KBM-7 (cell line): ENCODE data around the gene SLCO3A1.

ENCODE experiments used
- DNase-seq: peaks from one replicate; pipeline ENCODE4 v3.0.0-alpha.2; 2015
- in situ Hi-C: fragments of 300-500 bp; cut with MboI; formaldehyde crosslinking; loops from 2 replicates; pipeline ENCODE4 v1.14.3; 2020; ENCODE audit warnings: low sequenced_read_pairs, low pct_unique_long_range_greater_than_20kb, mixed read lengths

The SLCO3A1 gene

GRCh38 chr15:92149465-92149864 lies 296.0 kb downstream of the SLCO3A1 start:
- in situ Hi-C loops = no loop called here
- DNase-seq = no peak

- in situ Hi-C loops = no loop called here
- DNase-seq = no peak
Observed at GRCh38 chr15:92151168-92151567, 297.7 kb downstream of the SLCO3A1 start.

- in situ Hi-C loops = no loop called here
- DNase-seq = no peak
Observed at GRCh38 chr15:92151741-92152140, 298.2 kb downstream of the SLCO3A1 start.

GRCh38 chr15:92152983-92153382 lies 299.5 kb downstream of the SLCO3A1 start:
- in situ Hi-C loops = no loop called here
- no peak for DNase-seq

- in situ Hi-C loops = no loop called here
- DNase-seq = no peak
Observed at GRCh38 chr15:92153620-92154019, 300.1 kb downstream of the SLCO3A1 start.

- DNase-seq = no peak
- in situ Hi-C loops = no loop called here
Observed at GRCh38 chr15:92155934-92156333, 302.4 kb downstream of the SLCO3A1 start.

GRCh38 chr15:92157666-92158298 lies 304.3 kb downstream of the SLCO3A1 start:
- no peak for DNase-seq
- in situ Hi-C loops = no loop called here

GRCh38 chr15:92158426-92158825 lies 304.9 kb downstream of the SLCO3A1 start:
- in situ Hi-C loops = no loop called here
- no peak for DNase-seq

- DNase-seq = no peak
- in situ Hi-C loops = no loop called here
Observed at GRCh38 chr15:92159481-92159880, 306.0 kb downstream of the SLCO3A1 start.

GRCh38 chr15:92159906-92160841 lies 306.7 kb downstream of the SLCO3A1 start:
- no peak for DNase-seq
- in situ Hi-C loops = no loop called here

- in situ Hi-C loops = no loop called here
Observed at GRCh38 chr15:92161039-92161670, 307.6 kb downstream of the SLCO3A1 start.

GRCh38 chr15:92162657-92163056 lies 309.1 kb downstream of the SLCO3A1 start:
- no peak for DNase-seq
- in situ Hi-C loops = no loop called here

More at GRCh38 chr15:92161039-92161670, 307.6 kb downstream of the SLCO3A1 start:
- no peak for DNase-seq

- in situ Hi-C loops = no loop called here
- DNase-seq = no peak
Observed at GRCh38 chr15:92163641-92164040, 310.1 kb downstream of the SLCO3A1 start.

- in situ Hi-C loops = no loop called here
- no peak for DNase-seq
Observed at GRCh38 chr15:92164327-92165000, 311.0 kb downstream of the SLCO3A1 start.

- DNase-seq = no peak
- in situ Hi-C loops = no loop called here
Observed at GRCh38 chr15:92165001-92165346, 311.5 kb downstream of the SLCO3A1 start.

GRCh38 chr15:92166029-92166428 lies 312.5 kb downstream of the SLCO3A1 start:
- DNase-seq = no peak

GRCh38 chr15:92166751-92167405 lies 313.4 kb downstream of the SLCO3A1 start:
- in situ Hi-C loops = no loop called here
- no peak for DNase-seq

More at GRCh38 chr15:92166029-92166428, 312.5 kb downstream of the SLCO3A1 start:
- in situ Hi-C loops = no loop called here

- in situ Hi-C loops = no loop called here
- DNase-seq = no peak
Observed at GRCh38 chr15:92167451-92167850, 313.9 kb downstream of the SLCO3A1 start.

GRCh38 chr15:92168066-92168683 lies 314.7 kb downstream of the SLCO3A1 start:
- in situ Hi-C loops = no loop called here
- no peak for DNase-seq
